Measurements from ENCODE around the gene CDK14.
"Not testable (repeated sequence)": the region's sequence is repeated elsewhere in the genome, so short reads cannot be mapped to it uniquely, and the experiment has no call there.

Gene CDK14

GRCh38 chr7:90597563-90598253 lies 1.6 kb downstream of the CDK14 start:
- no peak for DNase-seq

DNA sequence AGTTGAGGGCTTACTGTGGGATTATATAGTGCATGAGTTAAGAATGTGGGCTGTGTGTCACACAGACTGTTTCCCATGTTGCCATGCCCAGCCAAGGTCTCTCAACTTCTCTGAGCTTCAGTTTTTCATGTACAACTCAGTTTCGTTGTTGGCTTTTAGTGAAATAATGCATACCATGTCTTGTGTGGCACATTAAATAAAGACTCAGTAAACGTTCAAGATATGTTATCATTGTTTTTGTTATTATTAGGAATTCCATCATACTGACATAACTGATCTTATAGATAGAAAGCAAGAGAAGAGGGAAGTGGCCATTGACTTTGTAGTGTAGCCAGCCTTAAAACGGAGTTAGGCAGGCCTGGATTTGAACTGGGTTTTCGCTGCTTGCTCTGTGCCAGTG lies 2.9 kb downstream of the CDK14 start:
- DNase-seq, result no peak

GRCh38 chr7:90599892-90600555 lies 3.9 kb downstream of the CDK14 start:
- DNase-seq, result no peak

- DNase-seq, result no peak
Observed at GRCh38 chr7:90602303-90602702, 6.2 kb downstream of the CDK14 start.

DNA sequence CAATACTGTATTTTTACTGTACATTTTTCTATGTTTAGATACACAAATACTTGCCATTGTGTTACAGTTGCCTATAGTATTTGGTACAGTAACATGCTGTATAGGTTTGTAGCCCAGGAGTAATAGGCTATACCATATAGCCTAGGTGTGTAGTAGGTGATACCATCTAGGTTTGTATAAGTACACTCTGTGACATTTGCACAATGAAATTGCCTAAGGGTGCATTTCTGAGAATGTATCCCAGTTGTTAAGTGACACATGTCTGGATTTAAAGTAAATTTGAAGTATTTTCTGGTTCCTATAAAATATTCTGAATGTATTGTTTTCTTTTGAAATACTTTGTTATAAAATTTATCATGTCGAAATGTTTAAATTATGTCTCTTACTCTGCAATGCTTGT lies 7.2 kb downstream of the CDK14 start:
- no peak for DNase-seq

- no peak for DNase-seq
Observed at GRCh38 chr7:90604383-90604782, 8.3 kb downstream of the CDK14 start.

DNA sequence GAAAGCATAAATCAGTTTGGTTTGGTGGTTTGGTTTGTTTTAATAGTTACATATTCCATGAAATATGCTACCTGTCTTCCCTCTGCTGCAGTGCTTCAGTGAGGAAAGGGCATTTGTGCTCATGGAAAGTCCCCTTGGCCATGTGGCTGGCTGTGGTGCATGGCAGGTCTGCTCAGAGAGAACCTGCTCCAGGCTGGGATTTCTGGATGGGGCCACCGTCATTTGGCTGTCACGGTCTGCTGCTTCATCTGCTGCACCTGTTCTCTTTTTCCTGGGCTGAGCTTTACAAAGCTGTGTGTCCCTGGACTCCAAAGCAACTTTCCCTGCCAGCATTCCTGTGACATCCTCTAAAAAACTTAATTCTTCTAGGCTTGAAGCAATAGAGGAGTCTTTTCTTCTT lies 8.9 kb downstream of the CDK14 start:
- DNase-seq, result peak; percentile 11 to 52

DNA sequence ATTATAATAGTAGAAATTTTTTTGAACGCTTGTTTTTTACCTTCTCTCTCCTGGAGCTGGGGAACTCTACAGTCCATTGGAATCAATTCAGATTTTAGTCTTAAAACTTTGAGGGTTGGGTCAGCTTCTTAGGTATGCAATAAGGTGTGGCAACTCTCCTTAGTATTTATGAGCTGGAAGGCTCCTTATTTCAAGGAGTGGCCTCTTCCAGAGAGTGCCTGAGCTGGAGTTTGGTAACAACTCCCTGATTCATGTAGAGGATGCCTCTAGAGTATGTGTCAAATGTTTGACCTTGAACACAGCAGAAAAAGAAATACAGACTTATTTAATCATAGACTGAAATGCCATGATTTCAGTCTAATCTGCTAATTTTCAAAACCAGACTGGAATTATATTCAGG lies 11.1 kb downstream of the CDK14 start:
- DNase-seq, result no peak

- DNase-seq, result no peak
Observed at GRCh38 chr7:90610105-90610504, 14.0 kb downstream of the CDK14 start.

GRCh38 chr7:90611115-90611514 lies 15.0 kb downstream of the CDK14 start:
- no peak for DNase-seq

- no peak for DNase-seq
Observed at GRCh38 chr7:90613088-90613498, 17.0 kb downstream of the CDK14 start.

- no peak for DNase-seq
Observed at GRCh38 chr7:90617442-90617841, 21.3 kb downstream of the CDK14 start.

- DNase-seq, result no peak
Observed at GRCh38 chr7:90618876-90619275, 22.8 kb downstream of the CDK14 start.

DNA sequence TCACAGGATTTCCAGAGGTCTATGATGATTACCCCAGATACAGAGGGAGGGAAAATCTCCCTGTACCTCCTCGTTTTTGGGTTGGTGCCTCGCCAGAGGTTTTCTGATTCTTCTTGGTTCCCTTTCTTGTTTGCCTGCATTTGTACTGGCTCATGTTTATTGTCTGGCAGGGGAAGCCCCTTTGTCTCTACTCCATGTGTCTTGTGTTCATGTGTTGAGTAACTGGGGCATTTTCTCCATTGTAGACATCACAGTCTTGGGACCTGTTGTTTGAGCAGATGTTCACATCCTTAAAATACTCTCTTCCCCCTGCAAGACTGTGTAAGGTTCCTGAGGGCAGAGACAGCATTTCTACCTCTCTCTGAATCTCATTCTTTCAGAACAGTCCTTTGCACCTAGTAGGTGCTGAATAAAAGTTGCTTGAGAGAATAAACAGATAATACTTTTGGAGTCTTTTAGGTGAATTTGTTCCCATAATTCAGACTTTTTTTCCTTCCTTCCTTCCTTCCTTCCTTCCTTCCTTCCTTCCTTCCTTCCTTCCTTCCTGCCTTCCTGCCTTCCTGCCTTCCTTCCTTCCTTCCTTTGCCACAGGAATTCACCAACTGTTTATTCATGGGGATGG lies 25.1 kb downstream of the CDK14 start:
- no peak for DNase-seq

- DNase-seq, result no peak
Observed at GRCh38 chr7:90621747-90622140, 25.6 kb downstream of the CDK14 start.

GRCh38 chr7:90622670-90623069 lies 26.5 kb downstream of the CDK14 start:
- no peak for DNase-seq

GRCh38 chr7:90624225-90624911 lies 28.2 kb downstream of the CDK14 start:
- no peak for DNase-seq

- no peak for DNase-seq
Observed at GRCh38 chr7:90625051-90625450, 28.9 kb downstream of the CDK14 start.

DNA sequence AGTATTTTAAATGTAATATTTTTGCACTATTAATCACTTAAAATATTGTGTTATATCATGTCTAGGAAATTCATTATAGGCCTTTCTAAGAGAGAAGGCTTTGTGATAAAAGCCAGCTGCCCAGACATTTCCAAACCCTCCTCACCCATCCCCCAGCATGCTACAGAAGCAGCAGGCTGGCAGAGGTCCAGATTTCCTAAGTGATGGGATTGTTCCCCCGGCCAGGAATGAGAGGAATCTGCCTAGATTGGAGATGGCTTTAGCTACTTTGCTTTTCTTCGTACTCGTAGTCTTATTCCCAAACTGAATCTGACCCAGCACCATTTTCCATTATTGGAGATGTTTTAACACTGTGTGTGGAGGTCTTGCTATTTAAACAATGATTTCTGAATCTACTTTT lies 29.4 kb downstream of the CDK14 start:
- peak in 1 of 2 experiments; percentile 81 for DNase-seq

- no peak for DNase-seq
Observed at GRCh38 chr7:90626013-90626412, 29.9 kb downstream of the CDK14 start.

DNA sequence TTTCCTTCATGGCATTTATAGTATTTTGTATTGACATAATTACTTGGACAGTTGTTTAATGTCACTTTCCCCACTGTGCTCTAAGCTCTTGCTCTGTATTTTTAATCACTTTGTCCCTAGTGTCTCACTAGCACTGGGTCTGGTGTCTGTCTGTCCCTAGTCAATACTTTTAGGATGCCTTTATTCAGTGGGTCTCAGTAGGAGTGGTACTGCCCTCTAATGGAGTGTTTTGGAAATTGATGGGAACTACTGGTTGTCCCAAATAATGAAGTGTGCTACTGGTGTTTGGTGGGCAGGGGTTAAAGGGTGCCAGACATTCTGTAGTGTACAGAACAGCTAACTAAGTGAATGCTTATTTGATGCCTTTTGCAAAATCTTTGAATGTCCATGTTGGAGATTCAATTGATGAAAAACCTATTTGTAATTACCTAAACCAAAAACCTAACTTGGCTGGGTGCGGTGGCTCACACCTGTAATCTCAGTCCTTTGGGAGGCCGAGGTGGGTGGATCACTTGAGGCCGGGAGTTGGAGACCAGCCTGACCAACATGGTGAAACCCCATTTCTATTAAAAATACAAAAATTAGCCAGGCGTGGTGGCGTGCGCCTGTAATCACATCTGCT lies 33.3 kb downstream of the CDK14 start:
- DNase-seq, result peak; percentile 3 to 54

GRCh38 chr7:90631502-90631901 lies 35.4 kb downstream of the CDK14 start:
- DNase-seq, result no peak

GRCh38 chr7:90639683-90640082 lies 43.6 kb downstream of the CDK14 start:
- not testable (repeated sequence) for DNase-seq

All from NCI-H446 (cell line).